Breast epithelium (tissue), 4 donors: ENCODE results near the gene AZGP1. TPM values are rescaled to one million over a fixed set of nuclear protein-coding genes. Genes with fewer than 3 reads are reported as not detected.
"Not testable (repeated sequence)": the region's sequence is repeated elsewhere in the genome, so short reads cannot be mapped to it uniquely, and the experiment has no call there.

Source experiments
- DNase-seq, 2 donors: peaks; one replicate each; pipeline ENCODE4 v3.0.0-alpha.2; 2019; ENCODE audit warnings: low spot score in 2 of 2
- H3K27ac ChIP-seq, 2 donors: fragments of 200-600 bp; sonication (generic) in 1 of 2; one replicate each; pipeline ENCODE4 v1.5.1; 2016 to 2019; ENCODE audit warnings: mild to moderate bottlenecking in 1 of 2
- H3K27me3 ChIP-seq, 2 donors: fragments of 200-600 bp; sonication (generic) in 1 of 2; one replicate each; pipeline versions ENCODE4 v1.5.1 to v1.6.0; 2017 to 2019; ENCODE audit warnings: control low read depth in 1 of 2, mild to moderate bottlenecking in 1 of 2
- H3K36me3 ChIP-seq: fragments of 200-600 bp; one replicate; pipeline ENCODE4 v1.5.1; 2019
- H3K4me1 ChIP-seq, 2 donors: fragments of 200-600 bp; sonication (generic); one replicate each; pipeline ENCODE4 v1.5.1; 2016 to 2019; ENCODE audit warnings: control low read depth in 1 of 2
- H3K4me3 ChIP-seq, 3 donors: fragments of 200-600 bp; sonication (generic); 1 replicate in 2 of 3; 2 replicates in 1 of 3; pipeline ENCODE4 v1.5.1; 2016 to 2019; ENCODE audit warnings: mild to moderate bottlenecking in 3 of 3, moderate library complexity in 2 of 3
- H3K9me3 ChIP-seq, 2 donors: fragments of 200-600 bp; sonication (generic) in 1 of 2; one replicate each; pipeline ENCODE4 v1.5.1; 2016 to 2019; ENCODE audit warnings: control low read depth in 1 of 2
- POLR2A ChIP-seq: fragments of 450-650 bp; IDR thresholded peaks from one replicate; pipeline ENCODE4 v1.6.1; 2016; ENCODE audit warnings: antibody characterized with exemption, mild to moderate bottlenecking, moderate library complexity
- POLR2AphosphoS5 ChIP-seq, 3 donors: sonication (generic); formaldehyde crosslinking; IDR thresholded peaks; one replicate each; pipeline ENCODE4 v1.6.1; 2017; ENCODE audit warnings: antibody characterized with exemption in 3 of 3
- intact Hi-C: fragments of 100-400 bp; cut with DNase I; formaldehyde crosslinking; loops from one replicate; pipeline ENCODE4 v1.15.1; 2023; ENCODE audit warnings: low total_unique reads
- total RNA-seq, 3 donors: library from RNA; depleted of rRNA; stranded (reverse); fragments of >200 nt; gene quantifications; one replicate each; pipeline ENCODE4 v1.1.0, GENCODE V29; 2016
- TF ChIP-seq, protein P1 (sequence below), 3 donors: fragments of 450-650 bp; IDR thresholded peaks; one replicate each; pipeline ENCODE4 v1.5.1; 2016 to 2017; ENCODE audit warnings: antibody characterized with exemption in 3 of 3, mild to moderate bottlenecking in 3 of 3, moderate library complexity in 3 of 3

AZGP1 gene
- total RNA-seq, 3 donors from 2014 or later = 40.0 to 4,981 (median 3,161) TPM

DNA sequence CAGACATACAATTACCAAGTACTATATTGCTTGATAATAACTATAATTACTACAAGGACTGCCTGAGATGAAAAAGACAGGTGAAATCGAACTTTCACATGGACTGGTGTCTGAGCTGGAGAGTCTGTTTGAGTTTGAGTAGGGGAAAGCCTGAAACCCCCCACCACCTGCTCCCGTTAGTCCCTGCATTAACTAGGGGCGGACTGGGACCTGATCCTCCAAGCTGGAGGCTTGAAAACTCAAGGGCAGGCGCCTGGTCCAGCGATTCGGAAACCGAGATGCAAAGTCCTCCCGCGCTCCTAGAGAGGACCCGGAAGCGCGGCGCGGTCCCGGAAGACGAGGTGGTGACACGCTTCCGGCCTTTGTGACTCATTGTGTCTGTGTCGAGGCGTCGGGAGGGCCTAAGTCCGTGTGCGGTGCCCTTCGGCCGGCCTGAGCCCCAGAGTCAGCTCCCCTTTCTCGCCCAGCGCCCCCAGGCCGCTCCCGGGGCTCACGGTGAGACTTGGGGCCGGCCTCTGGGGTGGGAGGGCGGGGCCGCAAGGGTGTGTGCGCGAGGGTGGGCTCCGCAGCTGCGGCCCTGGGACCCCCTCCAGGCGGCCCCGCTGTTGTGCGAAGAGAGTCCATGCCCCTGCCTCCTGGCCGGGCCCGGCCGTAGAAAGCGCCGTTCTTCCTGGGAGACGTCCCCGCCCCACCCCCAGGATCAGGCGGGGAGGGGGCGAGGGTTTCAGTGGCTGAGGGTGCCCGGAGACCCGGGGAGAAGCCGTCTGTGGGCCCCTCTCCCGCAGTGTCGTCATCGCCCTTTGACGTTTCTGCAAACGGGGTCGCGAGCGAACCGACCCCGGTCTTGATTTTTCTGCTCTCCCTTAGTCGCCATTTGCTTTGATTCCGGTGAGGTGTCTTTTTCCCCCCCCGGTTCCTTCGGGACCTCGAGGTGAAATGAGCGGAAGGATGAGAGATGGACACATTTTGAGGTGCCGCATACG is 39.7 kb upstream of the AZGP1 start, which contains the start of gene ZKSCAN1:
Gene ZKSCAN1 (plus strand): TSS at position 365 of the 983 bp plus-strand sequence. CDS start 7,911 bp downstream, outside the sequence.
- intact Hi-C loops = loop anchor here (10.0 kb wide), 1 partner anchor 69 kb away; the partner anchor contains the start of genes COPS6 and ZNF3
- TF ChIP-seq, protein P1, sequence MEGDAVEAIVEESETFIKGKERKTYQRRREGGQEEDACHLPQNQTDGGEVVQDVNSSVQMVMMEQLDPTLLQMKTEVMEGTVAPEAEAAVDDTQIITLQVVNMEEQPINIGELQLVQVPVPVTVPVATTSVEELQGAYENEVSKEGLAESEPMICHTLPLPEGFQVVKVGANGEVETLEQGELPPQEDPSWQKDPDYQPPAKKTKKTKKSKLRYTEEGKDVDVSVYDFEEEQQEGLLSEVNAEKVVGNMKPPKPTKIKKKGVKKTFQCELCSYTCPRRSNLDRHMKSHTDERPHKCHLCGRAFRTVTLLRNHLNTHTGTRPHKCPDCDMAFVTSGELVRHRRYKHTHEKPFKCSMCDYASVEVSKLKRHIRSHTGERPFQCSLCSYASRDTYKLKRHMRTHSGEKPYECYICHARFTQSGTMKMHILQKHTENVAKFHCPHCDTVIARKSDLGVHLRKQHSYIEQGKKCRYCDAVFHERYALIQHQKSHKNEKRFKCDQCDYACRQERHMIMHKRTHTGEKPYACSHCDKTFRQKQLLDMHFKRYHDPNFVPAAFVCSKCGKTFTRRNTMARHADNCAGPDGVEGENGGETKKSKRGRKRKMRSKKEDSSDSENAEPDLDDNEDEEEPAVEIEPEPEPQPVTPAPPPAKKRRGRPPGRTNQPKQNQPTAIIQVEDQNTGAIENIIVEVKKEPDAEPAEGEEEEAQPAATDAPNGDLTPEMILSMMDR (IDR thresholded peaks at IDR 0.05) = no peak
- TF ChIP-seq POLR2AphosphoS5 (IDR thresholded peaks at IDR 0.05) = peak; percentile 92 to 97 (median 94)
- peak; percentile 77 for TF ChIP-seq POLR2A
- Histone ChIP-seq H3K4me3 (peak within 1 kb of the TSS; percentile 93 to 100 (median 100)), H3K9me3 (no peaks in the 10 kb centered on the region), H3K27ac (peak within 1 kb of the TSS; percentile 99 to 100), H3K4me1 (peaks cover 4 to 10% of the 10 kb centered on the region in 2 donors), H3K27me3 (no peaks in the 10 kb centered on the region), H3K36me3 (no peaks in the 10 kb centered on the region)
- DNase-seq = peak; percentile 84 to 87

GRCh38 chr7:100013328-100013676 is 37.5 kb upstream of the AZGP1 start:
- peak overlapping the region in 1 of 2 donors; percentile 50 for H3K27ac ChIP-seq
- no peak overlapping the region for H3K4me3 ChIP-seq
- H3K27me3 ChIP-seq = no peaks in the 10 kb centered on the region
- intact Hi-C loops = loop anchor here (10.0 kb wide), 1 partner anchor 71 kb away; the partner anchor contains the start of genes COPS6 and ZNF3
- no peak for DNase-seq
- no peaks in the 10 kb centered on the region for H3K9me3 ChIP-seq
- H3K4me1 ChIP-seq = peaks cover 4 to 6% of the 10 kb centered on the region in 2 donors
- H3K36me3 ChIP-seq = no peaks in the 10 kb centered on the region
- no peak for TF ChIP-seq POLR2AphosphoS5 (IDR thresholded peaks at IDR 0.05)
- no peak for TF ChIP-seq POLR2A
- TF ChIP-seq, protein P1 (IDR thresholded peaks at IDR 0.05) = no peak

DNA sequence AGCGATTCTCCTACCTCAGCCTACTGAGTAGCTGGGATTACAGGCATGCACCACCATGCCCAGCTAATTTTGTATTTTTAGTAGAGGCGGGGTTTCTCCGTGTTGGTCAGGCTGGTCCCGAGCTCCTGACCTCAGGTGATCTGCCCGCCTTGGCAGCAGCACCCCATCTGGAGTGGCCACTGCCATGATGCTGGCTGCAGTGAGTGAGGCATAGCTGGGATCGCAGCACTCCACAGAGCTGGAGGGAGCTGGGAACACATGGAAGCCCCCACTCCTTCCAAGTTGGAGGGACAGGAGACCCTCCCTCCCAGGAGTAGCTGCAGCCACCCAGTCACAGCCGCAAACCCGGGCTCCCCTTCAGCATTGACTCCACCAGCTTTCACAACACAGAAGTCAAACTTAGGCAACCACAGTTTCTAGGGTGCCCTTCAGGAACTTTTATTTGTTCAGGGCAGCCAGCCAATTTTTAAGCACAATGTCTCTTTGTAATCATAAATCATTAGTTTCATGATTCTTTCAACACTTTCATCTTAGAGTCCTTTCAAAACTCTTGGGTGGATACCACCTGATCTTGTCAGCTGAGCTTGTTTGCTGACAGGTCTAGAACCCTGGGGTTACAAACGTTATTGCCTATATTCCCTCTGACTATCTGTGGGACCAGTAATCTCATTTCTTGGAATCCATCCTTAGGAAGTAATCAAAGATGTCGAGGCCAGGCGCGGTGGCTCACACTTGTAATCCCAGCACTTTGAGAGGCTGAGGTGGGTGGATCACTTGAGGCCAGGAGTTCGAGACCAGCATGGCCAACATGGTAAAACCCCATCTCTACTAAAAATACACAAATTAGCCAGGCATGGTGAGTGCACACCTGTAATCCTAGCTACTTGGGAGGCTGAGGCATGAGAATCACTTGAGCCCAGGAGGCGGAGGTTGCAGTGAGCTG is 36.8 kb upstream of the AZGP1 start:
- not testable (repeated sequence) for H3K4me1 ChIP-seq, H3K9me3 ChIP-seq, H3K4me3 ChIP-seq, H3K27me3 ChIP-seq, H3K36me3 ChIP-seq, DNase-seq
- intact Hi-C loops = loop anchor here (10.0 kb wide), 1 partner anchor 72 kb away; the partner anchor contains the start of genes COPS6 and ZNF3
- H3K27ac ChIP-seq = peak overlapping the region; percentile 28 to 50

GRCh38 chr7:100011516-100011915 is 35.7 kb upstream of the AZGP1 start:
- no peak for DNase-seq
- Histone ChIP-seq H3K9me3 (no peaks in the 10 kb centered on the region), H3K27me3 (no peaks in the 10 kb centered on the region), H3K36me3 (no peaks in the 10 kb centered on the region), H3K4me1 (peaks cover 0 to 6% of the 10 kb centered on the region in 2 donors), H3K4me3 (no peak overlapping the region), H3K27ac (peak overlapping the region in 1 of 2 donors; percentile 20)
- TF ChIP-seq POLR2AphosphoS5 (IDR thresholded peaks at IDR 0.05) = no peak
- TF ChIP-seq POLR2A = no peak
- TF ChIP-seq, protein P1 (IDR thresholded peaks at IDR 0.05) = no peak
- intact Hi-C loops = loop anchor here (10.0 kb wide), 1 partner anchor 73 kb away; the partner anchor contains the start of genes COPS6 and ZNF3

DNA sequence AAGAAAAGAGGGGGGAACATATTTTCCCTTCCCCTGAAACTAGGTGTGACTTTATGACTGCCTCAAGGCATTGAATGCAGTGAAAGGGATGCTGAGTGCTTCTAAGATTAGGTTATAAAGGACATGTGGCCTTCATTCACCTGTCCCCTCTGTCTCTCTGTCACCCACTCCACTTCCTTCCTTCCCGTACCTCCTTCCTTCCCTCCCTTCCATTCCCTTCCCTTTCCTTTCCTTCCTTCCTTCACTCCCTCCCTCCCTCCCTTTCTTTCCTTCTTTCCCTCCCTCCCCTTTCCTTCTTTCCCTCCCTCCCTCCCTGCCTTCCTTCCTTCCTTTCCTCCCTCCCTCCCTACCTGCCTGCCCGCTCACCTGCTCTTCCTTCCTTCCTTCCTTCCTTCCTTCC is 35.1 kb upstream of the AZGP1 start:
- intact Hi-C loops = loop anchor here (10.0 kb wide), 1 partner anchor 74 kb away; the partner anchor contains the start of genes COPS6 and ZNF3
- TF ChIP-seq POLR2AphosphoS5 (IDR thresholded peaks at IDR 0.05) = no peak
- TF ChIP-seq, protein P1 (IDR thresholded peaks at IDR 0.05) = no peak
- TF ChIP-seq POLR2A = no peak

DNA sequence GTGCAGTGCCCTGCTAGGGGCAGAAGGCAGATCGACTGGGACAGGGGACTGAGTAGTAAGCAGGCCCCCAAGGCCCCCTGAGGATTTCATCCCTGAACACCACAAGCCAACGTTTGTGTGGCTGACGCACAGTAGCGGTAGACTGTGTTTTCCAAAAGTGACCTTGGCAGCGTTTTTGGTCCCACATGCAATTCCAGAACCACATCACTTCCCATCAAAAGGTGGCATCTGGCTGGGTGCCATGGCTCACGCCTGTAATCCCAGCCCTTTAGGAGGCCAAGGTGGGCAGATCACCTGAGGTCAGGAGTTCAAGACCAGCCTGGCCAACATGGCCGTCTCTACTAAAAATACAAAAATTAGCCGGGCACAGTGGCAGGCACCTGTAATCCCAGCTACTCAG is 34.1 kb upstream of the AZGP1 start:
- intact Hi-C loops = loop anchor here (10.0 kb wide), 1 partner anchor 75 kb away; the partner anchor contains the start of genes COPS6 and ZNF3
- not testable (repeated sequence) for H3K36me3 ChIP-seq, H3K27me3 ChIP-seq, H3K27ac ChIP-seq, H3K4me3 ChIP-seq, H3K9me3 ChIP-seq, H3K4me1 ChIP-seq
- DNase-seq = peak in 1 of 2 donors; percentile 49

More for the DNA sequence above, 35.1 kb upstream of the AZGP1 start:
- H3K36me3 ChIP-seq = no peaks in the 10 kb centered on the region
- DNase-seq = no peak
- H3K9me3 ChIP-seq = no peaks in the 10 kb centered on the region
- H3K27me3 ChIP-seq = no peaks in the 10 kb centered on the region
- no peak overlapping the region for H3K27ac ChIP-seq
- peaks cover 0 to 6% of the 10 kb centered on the region in 2 donors for H3K4me1 ChIP-seq
- H3K4me3 ChIP-seq = no peak overlapping the region
